ENCODE measurements around the gene ASCC2.
A peak's percentile ranks its signal among the peaks of the same experiment; 100 is the strongest.

Gene ASCC2

DNA sequence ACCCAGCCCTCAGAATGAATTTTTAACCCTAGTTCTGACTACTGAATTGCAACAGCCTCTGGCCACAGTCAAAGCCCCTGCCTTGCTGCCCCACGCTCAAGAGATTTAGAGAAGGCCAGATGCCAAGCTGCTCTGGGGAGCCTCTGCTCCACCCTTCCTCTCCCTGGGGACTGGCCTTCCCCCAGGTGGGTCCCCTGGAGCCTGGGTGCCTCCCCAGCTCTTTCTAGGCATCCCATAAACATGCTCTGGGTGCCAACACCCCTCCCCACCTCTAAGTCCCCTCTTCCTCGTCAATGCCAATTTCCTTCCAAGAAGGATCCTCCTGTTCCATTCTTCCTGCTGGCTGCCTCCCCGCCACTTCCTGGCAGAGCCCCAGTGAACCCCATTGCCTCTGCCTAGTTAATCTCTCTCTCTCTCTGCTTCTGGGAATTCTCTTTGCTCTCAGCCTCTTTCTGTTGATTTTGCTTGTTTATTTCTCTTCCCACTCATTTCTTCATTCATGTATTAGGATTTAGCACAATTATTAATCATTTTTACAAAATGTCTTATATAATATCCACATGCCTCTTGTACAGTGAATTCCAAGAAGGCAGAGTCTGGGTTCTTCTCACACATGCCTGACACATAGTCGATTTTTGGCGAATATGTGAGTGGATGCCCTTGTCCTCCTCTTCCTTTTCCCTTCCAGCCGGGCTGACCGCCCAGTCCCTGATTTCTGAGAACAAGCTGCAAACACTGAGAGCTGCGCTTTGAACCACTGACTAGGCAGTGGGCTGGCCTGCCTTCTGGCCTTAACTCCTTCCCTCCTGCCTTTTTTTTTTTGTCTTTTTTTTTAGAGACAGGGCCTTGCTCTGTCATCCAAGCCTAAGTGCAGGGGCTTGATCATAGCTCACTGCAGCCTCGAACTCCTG lies 53.4 kb downstream of the ASCC2 start:
- DNase-seq (ENCODE audit: low read depth in 2 of 2): no peak

DNA sequence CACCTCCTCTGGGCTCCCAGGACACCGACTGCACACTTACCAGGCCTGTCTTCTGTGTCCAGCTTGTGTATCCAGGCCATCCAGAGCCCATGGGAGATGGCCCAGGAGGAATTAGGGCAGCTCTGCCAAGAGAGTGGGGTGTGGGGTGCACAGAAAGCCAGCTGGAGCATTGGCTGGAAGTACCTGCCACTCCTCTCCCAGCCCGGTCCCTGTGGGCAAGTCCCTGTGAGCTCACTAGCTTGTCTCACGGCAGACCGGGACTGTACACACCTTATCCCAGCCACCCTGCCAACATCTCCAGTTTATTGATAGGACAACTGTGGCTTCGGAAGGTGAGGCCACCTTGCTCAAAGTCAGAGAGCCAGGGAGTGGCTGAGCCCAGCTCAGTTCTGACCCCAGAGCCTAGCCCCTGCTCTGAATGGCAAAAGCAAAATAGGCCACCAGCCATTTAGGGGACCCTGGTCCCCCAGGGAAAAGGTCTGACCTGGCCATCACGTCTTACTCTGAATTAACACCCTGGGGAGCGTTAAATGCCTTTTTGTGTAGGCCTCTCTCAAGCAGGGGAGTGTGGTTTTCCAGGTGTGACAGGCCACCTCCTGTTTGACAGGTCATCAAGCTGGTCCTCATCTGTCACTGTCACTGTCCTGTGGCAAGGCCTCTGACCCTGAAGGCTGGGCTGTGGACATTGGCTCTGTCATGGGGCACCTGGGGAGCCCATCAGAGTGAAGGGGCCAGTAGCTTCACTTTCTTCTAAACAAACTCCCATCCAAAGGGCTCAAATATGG lies 55.8 kb downstream of the ASCC2 start:
- DNase-seq (ENCODE audit: low read depth in 2 of 2): no peak

DNA sequence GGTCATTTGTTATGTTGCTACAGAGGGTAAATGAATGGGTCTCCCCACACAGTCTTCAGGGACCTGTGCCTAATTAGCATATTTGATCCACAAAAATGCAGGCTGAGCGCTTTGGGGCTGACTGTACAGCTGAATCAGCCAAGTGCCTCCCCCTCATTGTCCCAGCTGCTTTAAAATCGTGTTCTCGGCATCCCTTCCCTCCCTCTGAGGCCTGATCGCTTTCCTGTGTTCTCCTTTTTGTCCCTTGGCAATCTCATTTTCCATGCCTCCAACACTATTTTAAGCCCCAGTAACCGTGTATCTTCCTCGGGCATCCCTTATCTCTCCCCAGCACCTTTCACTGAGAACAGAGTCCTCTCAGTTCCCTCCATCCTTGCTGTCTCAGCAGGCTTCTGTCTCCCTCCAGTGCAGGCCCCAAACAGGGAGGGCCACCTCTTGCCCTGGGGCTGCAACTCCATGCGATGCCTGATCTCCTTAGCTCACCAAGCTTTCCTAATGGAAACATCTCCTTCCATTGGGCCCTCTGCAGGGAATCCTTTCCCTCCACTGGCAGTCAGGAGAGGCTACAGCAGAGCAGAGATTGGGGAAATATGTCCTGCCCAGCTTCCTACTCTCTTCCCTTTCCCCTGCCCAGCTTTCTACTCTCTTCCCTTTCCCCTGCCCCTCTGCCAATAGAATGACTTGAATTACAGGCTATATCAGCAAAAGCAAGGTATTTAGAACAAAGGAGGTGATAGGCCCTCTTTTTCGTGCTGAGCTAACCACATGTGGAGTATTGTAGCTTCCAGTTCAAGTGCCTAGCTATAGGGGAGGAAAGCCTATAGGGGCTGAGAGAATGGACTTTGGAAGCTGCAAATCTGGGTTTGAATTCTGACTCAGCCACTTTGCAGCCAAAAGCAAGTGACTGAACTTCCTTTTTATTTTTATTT lies 57.1 kb downstream of the ASCC2 start:
- no peak for DNase-seq (ENCODE audit: low read depth in 2 of 2)

DNA sequence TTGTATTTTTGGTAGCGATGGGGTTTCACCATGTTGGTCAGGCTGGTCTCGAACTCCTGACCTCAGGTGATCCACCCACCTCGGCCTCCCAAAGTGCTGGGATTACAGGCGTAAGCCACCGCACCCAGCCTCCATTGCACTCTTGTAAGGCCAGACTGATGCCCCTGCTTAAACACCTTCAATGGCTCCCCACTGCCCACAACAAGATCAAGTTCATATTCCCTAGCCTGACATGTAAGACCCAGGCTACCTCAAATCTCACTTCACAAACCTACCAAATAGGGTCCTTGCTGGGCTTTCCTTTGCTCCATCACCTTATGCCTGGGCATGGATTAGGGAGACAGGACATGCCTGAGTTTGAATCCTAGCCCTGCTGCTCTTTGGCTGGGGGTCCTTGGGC lies 57.9 kb downstream of the ASCC2 start:
- no peak for DNase-seq (ENCODE audit: low read depth in 2 of 2)

DNA sequence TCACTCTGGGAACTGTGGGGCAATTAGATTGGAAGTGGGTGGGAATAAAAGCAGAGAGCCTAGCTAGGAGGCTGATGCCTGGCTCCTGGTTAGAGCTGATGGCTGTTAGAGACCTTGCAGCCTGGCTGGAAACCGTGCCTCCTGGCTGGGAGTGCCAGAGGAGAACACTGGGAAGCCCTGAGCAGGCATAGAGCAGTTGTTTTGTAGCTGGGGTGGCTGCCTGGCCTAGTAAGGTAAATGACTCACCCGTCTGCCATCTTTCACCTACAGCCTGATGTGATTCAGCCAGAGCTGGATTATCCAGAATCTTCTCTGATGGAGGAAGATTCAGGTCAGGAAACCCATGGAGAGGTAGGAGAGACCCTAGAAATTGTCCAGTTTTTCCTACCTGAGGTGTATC lies 64.8 kb downstream of the ASCC2 start:
- DNase-seq (ENCODE audit: low read depth in 2 of 2): no peak

DNA sequence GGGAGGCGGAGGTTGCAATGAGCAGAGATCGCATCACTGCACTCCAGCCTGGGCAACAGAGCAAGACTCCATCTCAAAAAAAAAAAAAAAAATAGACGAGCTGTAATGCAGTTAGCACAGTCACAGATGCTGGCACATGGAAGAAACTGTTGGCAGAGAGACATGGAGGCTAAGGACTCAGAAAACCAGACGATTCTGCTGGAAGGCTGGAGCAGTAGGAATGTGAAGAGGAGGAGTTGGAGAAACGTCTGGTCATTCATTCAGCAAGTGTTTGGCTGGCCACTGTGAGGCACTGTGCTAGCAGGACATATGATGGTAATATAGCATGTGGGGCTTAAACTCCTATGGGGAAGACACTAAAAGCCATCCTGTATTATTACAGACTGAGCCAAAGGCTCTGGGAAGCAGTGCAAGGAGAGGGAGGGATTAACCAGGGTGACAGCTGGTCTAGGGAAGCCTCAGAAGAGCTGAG lies 65.9 kb downstream of the ASCC2 start:
- DNase-seq (ENCODE audit: low read depth in 2 of 2): no peak

DNA sequence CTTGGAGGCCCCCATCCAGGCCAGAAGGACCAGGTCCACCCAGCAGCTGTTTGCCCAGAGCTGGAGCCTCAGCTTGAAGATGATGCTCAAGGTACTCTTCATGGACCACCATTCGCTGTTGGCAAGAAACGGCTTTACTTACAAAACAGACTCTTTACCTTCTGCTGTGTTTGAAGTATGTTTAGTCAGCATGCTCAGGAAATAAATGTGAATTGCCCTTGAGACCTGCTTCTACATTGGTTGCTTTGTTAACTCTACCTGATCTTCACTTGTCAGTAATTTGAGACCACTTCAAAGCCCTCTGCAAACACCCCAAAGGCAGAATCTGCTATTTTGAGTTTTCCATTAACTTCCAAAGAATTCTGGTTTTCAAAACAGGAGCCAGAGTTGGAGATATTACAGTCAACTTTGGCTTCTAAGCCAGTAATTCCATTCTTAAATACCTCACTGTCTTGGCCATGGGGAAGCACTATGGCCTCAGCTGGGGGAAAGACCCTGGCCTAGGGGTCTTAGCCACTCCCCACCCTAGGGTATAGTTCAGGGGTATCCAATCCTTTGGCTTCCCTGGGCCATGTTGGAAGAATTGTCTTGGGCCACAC lies 68.3 kb downstream of the ASCC2 start:
- no peak for DNase-seq (ENCODE audit: low read depth in 2 of 2)

DNA sequence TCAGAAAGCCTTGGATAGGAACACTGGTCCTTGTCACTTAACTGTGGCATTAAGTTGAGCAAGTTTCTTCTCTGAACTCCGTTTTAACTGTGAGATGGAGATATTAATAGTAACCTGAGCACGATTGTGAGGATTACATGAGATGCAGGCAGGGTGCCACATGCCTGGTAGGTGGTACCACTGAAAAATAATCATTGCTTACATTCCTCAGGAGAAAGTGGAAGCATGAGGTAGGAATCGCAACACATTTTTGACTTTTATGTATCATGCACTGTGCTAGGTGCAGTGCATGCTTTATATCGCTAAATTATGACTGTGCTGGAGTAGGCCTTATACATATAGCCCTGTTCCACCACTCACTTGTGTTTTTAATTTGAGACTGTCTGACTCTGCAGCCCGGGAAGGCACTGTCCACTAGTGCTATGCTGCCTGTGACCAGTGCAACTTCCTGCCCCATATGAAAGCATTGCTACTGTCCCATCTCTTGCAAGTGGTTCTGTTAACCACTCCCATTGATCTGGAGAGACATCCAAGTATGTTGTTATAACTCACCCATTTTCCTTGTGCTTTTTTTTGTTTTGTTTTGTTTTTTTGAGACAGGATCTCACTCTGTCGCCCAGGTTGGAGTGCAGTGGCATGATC lies 69.9 kb downstream of the ASCC2 start:
- DNase-seq (ENCODE audit: low read depth in 2 of 2): no peak

DNA sequence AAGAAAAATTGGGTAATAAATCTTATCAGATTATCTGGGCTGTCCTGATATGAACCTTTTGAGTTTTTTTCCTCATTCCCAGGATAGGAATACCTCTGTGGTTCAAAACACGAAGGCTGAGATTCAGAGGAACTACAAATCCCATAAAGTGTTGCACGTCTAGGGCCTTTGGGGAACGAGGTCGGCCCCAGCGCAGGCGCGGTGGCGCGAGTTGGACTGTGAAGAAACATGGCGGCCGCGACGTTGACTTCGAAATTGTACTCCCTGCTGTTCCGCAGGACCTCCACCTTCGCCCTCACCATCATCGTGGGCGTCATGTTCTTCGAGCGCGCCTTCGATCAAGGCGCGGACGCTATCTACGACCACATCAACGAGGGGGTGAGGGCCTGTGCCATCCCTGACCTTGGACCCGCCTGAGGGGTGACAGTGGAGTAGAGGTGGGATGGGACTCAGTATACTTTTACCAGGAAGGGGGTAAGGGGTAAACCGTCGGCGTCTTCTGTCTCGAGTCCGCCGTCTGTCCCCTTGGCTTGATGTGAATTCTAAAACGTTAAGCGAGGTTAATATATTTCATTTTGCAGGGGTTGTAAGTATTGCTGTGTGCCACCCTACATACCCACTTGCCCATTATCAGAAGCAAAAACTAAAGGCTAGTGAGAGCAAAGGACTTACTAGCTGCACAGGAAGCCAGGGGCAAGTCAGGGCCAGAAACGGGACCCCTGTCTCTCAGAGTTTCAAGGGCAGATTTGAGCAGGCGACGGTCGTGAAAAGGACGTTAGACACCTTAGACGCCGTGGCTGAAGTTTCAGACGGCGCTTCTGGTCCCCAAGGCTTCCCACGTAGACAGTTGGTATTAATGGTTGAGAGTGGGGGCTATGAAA lies 70.7 kb downstream of the ASCC2 start, which contains the start of gene UQCR10:
Gene UQCR10, plus strand, starts transcription at position 199 of the 881 bp plus-strand sequence. Its CDS starts 30 bp downstream, at position 229.
- DNase-seq (ENCODE audit: low read depth in 2 of 2): peak; percentile 90 to 91

DNA sequence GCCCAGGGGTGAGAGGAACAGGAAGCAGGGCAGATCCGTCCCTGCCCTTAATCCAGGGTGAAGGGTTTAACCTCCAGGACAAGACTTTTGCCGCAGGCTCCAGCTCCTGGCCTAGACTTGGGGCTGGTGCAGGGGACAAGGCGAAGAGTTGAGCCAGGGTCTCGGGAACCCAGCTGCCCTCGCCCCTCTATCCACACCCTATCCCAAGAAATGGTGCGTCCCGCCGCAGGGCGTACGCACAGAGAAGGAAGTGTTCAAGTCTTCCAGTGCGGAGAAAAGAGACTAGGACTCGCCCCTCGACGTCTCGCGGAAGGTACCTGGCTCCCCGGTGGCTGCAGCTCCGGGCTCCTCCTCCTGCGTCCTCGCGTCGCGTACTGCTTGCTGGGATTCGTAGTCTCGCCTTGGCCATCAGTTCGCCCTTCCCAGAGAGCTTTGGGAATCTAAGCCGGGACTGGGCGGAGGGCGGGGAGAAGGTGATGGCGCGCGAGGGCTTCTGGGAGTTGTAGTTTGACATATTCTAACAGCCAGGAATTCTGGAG lies 71.4 kb downstream of the ASCC2 start, which contains the start of gene ZMAT5:
Gene ZMAT5, minus strand, starts transcription at position 376 of the 539 bp plus-strand sequence. CDS start 18,463 bp downstream, outside the sequence.
- peak; percentile 83 to 92 for DNase-seq (ENCODE audit: low read depth in 2 of 2)

DNA sequence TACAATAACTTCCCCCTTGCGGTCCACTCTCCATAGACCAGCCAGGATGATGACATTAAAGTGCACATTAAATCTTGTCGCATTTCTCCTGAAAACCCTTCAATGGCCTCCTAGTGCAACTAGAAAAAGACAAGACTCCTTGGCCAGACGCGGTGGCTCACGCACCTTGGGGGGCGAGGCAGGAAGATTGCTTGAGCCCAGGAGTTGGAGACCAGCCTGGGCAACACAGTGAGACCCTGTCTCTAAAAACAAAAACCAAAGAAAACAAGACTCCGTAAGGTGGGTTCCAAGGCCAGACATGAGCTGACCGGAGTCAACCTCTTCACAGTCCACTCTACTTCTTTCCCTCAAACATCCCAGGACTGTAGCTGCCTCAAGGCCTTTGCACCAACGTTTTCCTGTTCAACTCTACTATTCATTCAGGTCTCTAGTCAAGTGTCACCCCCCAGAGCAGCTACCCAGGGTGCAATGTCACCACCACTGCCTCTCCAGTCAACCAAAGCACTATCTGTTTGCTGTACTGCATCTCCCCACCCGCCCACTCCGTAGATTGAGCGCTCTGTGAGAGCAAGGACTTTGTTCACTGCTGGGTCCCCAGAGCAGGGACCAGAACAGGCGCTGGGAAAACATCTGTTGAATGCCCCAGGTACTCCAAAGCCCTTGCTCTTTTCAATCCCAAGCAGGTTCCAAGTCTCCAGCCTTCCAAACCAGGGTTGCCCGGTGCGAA lies 72.0 kb downstream of the ASCC2 start:
- peak; percentile 12 for DNase-seq (ENCODE audit: low read depth in 2 of 2)

DNA sequence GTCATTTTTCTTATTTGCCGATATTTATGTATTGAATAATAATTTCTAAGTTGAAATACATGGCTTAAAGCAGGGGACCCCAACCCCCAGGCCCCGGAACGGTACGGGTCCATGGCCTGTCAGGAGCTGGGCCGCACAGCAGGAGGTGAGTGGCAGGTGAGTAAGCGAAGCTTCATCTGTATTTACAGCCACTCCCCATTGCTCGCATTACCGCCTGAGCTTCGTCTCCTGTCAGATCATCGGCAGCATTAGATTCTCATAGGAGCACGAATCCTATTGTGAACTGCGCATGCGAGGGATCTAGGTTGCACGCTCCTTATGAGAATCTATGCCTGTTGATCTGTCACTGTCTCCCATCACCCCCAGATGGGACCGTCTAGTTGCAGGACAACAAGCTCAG lies 75.8 kb downstream of the ASCC2 start:
- no peak for DNase-seq (ENCODE audit: low read depth in 2 of 2)

DNA sequence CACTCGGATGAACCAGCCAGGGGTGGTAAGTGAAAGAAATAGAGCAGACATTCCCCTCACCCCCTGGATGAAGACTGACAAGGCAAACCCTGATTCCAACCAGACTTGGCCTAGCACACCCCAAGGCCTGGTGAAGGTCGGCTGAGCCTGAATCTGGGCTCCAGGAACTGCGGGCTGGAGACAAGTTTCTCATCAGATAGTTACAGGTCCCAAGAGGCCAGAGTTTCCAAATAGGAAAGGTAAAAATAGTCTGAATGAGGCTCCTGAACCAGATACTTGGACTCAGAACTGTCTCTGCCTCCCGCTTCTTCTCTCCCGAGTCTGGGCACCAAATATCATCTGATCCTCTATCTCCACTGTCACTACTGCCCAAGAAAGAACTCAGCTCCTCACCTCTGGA lies 79.1 kb downstream of the ASCC2 start:
- no peak for DNase-seq (ENCODE audit: low read depth in 2 of 2)

DNA sequence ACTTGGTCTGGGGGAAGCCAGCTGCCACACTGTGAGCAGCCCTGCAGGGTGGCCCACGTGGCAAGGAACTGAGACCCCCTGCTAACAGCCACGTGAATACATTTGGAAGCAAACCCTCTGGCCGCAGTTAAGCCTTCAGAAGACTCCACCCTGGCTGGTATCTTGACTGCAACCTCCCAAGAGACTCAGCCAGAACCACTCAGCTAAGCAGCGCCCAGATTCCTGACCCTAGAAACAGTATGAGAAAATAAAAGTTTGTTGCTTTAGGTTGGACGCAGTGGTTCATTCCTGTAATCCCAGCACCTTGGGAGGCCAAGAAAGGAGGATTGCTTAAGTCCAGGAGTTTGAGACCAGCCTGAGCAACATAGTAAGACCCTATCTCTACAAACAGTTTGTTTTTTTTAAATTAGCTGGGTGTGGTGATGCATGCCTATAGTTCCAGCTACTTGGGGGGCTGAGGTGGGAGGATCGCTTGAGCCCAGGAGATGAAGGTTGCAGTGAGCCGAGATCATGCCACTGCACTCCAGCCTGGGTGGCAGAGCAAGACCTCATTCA lies 79.9 kb downstream of the ASCC2 start:
- no peak for DNase-seq (ENCODE audit: low read depth in 2 of 2)

DNA sequence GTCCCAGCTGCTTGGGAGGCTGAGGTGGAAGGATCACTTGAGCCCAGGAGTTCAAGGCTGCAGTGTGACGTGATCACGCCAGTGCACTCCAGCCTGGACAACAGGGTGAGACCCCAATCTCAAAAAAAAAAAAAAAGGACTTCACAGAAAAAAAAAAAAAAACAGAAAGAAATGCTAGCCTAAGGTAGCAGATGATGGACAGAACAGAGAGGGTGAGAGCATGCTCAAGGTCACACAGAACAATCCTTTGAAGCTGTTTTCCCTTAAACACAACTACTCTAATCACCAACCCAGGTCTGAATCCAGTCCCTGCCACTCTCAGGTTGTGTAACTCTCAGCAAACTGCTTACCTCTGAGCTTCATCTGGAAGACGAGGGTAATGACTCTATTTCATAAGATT lies 81.0 kb downstream of the ASCC2 start:
- no peak for DNase-seq (ENCODE audit: low read depth in 2 of 2)

DNA sequence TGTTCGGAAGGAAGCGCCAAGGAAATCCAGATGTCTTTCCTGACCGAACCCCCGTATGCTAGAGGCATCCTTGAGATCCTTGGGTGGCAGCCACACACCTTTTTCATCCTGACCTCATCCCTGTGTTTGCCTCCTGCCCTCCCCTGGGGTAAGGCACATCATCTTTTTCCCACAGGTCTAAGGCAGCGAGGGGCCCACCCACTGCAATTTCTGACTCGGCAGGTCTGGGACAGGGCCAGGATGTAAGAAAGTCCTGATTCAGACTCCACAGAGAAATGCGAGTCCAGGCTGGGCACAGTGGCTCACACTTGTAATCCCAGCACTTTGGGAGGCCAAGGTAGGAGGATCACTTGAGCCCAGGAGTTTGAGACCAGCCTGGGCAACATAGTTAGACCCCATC lies 81.7 kb downstream of the ASCC2 start:
- DNase-seq (ENCODE audit: low read depth in 2 of 2): no peak

DNA sequence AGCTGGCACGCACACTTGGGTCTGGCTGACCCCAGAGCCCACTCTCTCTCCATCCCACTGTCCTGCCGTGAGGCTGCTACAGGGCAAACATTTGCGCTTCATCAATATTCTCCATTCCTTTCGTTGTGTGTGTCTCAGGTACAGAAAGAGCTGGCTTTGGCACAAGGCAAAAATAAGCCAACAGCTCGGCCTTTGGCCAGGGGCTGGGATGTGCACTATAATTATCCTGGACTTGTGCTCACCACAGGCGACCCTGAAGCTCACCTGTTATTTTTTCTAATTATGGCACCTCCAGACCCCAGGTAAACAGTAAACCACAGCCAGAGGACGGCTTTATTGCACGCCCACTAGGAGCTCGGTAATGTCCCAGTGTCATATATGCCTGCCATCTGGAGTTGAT lies 82.2 kb downstream of the ASCC2 start:
- DNase-seq (ENCODE audit: low read depth in 2 of 2): no peak
